Left cardiac atrium (tissue), 4 donors: ENCODE data around the gene RBM19. TPM values are rescaled to one million over a fixed set of nuclear protein-coding genes. Genes with fewer than 3 reads are reported as not detected.

Source experiments
- ATAC-seq, 2 donors: fragments of 200-7000 bp; cut with Tn5 transposase; one replicate each; pipeline ENCODE4 v1.9.1; 2020; ENCODE audit warnings: mild to moderate bottlenecking in 2 of 2, moderate library complexity in 2 of 2
- DNase-seq: peaks from one replicate; pipeline ENCODE4 v3.0.0-alpha.2; 2020
- intact Hi-C, 2 donors: fragments of 100-400 bp; cut with DNase I; formaldehyde crosslinking; loops; one replicate each; pipeline versions ENCODE4 v1.14.1 to v1.15.1; 2022 to 2023
- total RNA-seq, 2 donors: library from RNA; stranded (reverse); fragmentation: NEBNext Ultra II Directional; extraction: Animal tissue kit (Norgen Biotek cat#: 25700); gene quantifications; one replicate each; pipeline ENCODE4 v1.2.1, GENCODE V29; 2021
- donor health status: DM: no; HTN: yes; CAD: no.
- donor health status: DM: no; HTN: yes; CAD: no; lungs with severe emphysema.
- donor health status: DM: yes; HTN: yes; CAD: no.
- donor health status: Dilated cardiomyopathy.

RBM19 gene
- total RNA-seq, 2 donors from 2014 or later, result 18.1 to 18.8 TPM

DNA sequence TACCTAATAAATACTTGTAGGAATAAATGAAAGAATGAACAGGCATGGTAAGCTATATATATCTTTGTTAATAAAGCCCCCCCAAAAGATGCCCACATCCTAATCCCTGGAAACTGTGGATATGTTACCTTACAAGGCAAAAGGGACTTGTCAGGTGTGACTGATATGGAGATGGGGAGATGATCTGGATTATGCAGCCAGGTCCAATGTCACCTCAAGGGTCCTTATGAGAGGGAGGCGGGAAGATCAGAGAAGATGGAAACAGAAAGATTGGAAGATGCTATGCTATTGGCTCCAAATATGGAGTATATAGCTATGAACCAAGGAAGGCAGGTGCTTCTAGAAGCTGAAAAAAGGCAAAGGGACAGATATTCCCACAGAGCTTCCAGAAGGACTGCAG, 3.4 kb downstream of the RBM19 start:
- intact Hi-C loops, result loop anchor here in 1 of 2 donors (10.0 kb wide), 1 partner anchor 542 kb away; no protein-coding TSS in a partner anchor
- DNase-seq, result no peak
- ATAC-seq, result no peak

DNA sequence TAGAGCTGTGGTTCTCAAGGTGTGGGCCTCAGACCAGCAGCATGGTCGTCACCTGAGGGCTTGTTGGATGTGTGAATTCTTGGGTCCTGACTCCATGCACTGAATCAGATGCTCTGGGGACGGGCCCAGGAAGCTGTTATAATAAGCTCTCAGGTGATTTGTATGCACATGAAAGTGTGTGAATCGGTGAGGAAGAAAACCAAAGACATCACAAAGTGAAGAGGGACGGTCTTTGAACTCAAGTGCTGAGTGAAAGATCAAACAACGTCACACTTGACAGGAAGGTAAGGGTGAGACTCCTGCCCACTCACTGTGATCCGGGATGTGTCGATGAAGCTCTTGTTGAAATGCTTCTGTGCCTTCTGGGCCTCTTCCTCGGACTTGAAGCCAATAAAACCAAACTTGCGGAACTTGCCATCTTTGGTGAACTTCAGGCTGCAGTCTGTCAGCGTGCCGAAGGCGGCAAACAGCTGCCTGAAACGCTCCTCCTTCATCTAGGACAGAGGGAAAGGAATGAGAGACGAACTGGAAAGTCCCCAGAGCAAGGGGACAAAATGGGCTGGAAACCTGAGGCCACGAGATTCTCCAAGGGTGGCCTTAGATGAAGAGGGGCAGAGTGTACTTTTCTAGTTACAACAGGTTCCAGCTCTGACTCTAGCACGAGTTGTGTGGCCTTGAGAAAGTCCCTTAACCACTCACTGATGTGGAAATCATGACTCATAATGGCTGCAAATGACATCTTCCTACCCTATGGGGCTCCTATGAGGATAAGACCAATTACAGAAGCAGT, 4.0 kb downstream of the RBM19 start:
- ATAC-seq, result no peak
- no peak for DNase-seq
- intact Hi-C loops, result loop anchor here in 1 of 2 donors (10.0 kb wide), 1 partner anchor 543 kb away; no protein-coding TSS in a partner anchor

DNA sequence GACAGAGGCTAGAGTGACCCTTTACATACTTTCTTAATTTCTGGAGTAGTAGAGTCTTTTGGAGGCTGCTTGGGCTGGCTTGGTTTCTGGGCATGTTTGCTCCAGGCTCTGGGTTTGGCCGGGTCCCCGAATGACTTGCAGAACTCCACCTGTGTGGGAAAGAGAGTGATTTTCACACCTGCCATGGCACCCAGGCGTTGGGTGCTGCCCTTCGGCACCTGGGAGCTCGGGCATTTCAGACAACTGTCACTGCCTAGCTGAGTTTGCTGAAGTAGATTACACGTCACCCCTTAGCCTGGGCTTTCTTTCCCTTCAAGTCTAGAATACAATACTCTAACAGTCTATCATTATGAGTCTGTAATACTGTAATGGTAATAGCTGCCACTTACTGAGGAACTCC, 6.1 kb downstream of the RBM19 start:
- no peak for DNase-seq
- no peak for ATAC-seq
- intact Hi-C loops, result loop anchor here in 1 of 2 donors (10.0 kb wide), 1 partner anchor 545 kb away; no protein-coding TSS in a partner anchor

DNA sequence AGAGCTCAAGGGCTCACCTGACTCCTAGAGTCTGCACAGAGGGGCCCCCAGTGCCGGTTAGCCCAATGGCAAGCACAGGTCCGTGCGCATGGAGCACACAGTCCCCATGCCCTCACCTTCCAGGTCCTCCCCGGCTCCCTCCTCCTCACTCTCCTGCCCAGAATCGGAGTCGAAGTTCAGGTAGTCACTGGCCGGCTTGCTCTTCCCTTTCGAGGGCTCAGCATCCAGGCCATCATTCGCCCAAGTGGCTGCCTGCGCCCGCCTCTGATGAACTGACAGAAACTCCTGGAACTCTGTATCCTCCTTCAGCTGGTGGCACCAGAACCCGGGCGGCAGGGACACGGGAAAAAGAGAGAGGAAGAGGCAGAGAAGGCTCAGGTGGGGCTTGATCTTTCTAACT, 7.0 kb downstream of the RBM19 start:
- intact Hi-C loops, result no loop called here
- ATAC-seq (no peak), DNase-seq (no peak)

DNA sequence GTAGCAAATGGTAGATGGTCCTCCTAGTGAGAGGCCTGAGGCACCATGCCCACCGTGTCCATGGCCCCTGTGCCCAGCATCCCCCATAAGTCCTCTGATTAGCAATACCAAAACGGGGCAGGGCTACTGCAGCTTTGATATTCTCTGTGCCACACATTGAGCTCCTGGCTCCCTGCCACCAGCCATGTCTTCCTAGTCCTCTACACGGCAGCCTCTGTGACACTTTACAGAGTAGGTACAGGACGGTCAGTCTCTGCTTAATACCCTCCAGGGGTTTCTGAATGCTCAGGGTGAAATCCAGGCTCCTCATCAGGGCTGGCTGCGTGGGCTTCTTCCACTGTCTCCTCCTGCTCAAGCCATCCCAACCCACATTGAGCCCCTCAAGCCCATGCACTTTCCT, 8.0 kb downstream of the RBM19 start:
- ATAC-seq (no peak), DNase-seq (no peak)
- intact Hi-C loops, result no loop called here

DNA sequence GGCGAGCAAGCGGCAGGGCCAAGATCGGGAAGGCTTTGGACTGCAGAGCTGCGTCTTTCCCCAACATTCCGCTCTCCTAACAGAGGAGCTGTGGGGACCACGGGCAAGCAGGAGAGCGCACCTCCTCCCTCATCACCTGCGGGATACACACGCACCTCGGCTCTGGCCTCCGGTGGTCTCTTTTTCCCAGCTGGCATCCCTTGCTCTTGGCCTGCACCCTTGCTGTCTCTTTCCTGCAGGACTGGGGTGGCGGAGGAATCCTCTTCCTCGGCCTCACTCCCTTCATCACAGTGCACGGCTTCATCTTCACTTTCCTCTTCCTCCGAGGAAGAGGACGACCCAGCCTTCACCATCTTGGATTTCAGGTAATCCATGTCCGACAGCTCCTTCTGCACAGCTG, 8.5 kb downstream of the RBM19 start:
- DNase-seq (no peak), ATAC-seq (no peak)
- intact Hi-C loops, result no loop called here

DNA sequence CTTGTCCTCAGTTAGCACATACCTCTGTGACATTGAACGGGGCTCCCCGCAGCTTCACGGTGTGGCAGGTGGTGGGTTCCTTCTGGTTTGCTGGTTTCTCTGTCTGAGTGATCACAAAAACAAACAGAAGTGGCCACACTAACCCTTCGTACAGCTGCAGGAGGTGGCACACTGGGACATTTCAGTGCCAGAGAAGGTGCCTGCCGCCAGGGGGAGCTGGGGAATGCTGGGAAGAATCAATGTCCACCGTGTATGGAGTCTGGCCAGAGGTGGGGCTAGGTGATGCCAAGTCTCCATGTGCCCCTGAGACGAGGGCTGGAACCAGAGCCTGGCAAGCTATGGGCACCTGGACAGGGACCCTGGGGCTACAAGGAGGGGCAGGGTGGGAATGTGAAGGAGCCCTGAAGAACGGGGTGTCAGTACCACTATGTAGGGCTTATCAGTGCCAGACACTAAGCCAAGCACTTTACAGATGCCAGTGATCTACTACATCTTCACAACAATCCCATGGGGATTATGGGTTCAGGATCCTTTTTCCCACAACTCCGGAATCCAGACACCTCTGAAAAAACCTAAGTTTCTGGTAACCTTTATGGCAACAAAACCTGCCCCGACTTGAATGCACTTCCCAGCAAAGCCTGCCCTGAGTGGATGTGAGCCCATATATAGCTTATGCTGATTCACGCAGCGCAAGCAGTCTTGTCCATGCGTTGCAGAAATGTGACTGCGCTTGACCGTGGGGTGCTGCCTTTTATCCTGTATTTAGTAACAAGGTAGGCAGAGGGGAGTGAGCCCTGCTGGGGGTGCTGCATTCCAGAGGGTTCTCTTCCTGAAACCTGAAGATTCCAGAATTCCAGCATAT, 10.8 kb downstream of the RBM19 start:
- DNase-seq, result no peak
- intact Hi-C loops, result no loop called here
- no peak for ATAC-seq

DNA sequence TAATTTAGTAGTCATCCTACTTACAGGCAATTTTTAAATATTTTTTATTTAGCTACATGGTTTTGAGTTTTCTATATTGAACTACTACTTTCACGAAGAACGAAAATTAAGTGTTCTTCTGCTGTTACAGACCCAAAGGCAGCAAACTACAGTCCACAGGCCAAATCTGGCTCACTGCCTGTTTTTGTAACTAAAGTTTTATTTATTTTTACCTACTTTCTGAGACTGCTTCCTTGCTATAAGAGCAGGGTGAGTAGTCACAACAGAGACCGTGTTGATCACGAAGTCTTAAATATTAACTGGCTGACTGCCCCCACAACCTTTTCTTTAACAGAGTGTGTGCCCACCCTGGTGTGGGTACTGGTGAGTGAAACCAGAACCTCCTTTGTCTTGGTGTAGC, 11.6 kb downstream of the RBM19 start:
- ATAC-seq (no peak), DNase-seq (no peak)
- intact Hi-C loops, result no loop called here

DNA sequence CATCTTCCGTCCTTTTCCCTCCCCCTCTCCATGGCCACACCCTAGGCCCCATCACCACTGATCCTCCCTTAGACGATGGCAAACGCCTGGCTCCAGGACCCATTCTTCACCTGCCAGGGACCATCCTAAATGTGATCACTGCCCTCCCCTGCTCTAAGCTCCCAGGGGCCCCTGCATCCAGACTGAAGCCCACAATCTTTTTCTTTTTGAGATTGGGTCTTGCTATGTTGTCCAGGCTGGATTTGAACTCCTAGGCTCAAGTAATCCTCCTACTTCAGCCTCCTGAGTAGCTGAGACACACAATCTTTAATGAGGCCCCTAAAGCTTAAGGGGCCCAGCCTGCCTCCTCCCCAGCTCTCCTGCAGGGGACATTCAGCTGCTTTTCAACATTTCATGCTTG, 15.3 kb downstream of the RBM19 start:
- DNase-seq (no peak), ATAC-seq (no peak)
- intact Hi-C loops, result no loop called here

DNA sequence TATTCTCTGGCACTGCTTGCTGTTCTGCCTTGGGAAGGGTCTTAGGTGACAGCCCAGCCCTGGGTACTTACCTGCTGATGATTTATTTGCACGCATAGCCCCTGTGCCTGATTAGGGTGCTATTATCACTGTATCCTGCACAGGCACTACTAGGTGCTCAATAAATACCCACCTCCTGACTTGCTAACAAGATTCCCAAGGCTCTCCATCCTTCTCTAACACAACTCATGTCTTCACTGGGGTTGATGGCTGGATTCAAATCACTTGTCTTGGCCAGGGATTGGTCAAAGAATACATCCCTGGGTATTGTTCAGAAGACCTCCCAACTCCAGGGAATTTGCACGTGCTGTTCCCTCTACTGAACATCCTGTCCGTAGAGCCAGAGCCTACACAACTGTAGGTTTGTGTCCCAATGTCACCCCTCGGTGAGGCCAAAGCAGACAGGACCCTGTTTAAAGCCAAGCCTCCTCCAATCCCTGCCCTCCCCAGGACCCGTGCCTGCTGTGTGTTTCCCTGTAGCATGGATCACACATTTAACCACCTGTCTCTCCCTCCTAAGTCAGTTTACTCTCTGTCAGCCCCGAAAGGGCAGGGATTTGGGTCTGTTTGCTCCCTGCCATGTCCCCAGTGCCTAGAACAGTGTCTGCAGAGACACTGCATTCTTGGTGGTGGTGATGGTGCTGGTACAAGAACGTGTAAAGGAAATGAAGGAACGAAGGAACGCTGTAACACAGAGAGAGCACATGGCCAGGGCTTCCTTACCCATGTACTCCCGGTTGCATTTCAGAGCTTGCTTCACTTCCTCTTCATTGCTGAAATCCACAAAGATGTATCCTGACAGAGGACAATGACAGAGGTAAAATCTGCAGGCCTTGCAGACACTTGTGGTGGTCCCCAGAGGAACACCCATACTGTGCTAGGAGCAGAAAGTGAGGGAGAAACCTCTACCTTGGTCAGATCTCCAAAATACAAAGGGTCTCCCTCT, 16.5 kb downstream of the RBM19 start:
- no peak for ATAC-seq
- DNase-seq, result no peak
- intact Hi-C loops, result no loop called here

DNA sequence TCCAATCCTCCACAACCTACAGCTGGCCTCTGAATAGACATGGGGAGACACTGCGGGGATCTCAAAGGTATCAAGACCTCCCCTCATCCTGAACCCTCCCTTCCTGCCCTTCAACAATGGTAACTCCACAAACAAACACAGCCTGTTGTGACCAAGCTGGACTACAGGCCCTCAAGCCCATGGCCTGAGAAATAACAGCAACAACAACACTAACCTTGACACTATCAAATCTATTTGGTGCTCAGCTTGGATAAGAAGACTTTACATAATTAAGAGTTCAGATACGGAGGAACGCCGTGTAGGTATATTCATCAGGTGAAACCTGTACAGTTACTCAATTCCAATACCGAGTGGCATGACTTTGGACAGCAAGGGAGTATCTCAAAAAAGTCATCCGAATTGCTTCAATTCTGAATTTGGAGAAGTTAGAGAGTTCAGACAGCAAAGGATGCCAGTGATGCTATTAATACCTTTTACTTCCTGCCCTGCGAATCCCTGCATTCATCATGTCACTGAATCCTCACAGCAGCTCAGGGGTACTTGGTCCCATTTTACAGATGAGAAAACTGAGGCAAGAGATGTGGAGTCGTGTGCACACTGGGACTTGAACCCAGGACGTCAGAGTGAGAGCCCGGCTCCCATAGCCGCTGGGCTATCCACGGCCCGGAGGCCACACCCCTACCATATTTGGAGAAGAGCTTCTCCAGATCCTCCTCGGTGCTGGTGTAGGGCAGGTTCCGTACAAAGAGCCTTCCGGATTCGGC, 17.8 kb downstream of the RBM19 start:
- ATAC-seq, result no peak
- no peak for DNase-seq
- intact Hi-C loops, result no loop called here

DNA sequence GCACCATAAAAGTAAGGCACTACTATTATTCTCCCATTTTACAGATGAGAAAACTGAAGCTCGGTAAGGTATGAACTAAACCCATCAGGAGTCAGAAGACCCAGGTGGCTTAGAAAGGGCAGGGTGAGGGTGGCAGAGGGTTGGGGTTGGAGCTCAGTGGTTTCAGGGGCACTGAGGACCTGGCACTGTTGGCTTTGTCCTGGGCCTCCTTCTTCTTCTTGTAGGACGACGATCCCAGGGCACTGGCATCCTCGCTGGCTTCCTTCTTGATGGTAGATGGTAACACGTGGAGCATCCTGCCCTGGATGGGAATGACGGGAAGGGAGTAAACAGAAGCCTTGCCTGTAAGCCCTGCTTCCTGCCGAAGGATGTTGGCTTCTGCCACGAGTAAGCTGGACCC, 19.9 kb downstream of the RBM19 start:
- intact Hi-C loops, result no loop called here
- no peak for ATAC-seq
- DNase-seq, result no peak

DNA sequence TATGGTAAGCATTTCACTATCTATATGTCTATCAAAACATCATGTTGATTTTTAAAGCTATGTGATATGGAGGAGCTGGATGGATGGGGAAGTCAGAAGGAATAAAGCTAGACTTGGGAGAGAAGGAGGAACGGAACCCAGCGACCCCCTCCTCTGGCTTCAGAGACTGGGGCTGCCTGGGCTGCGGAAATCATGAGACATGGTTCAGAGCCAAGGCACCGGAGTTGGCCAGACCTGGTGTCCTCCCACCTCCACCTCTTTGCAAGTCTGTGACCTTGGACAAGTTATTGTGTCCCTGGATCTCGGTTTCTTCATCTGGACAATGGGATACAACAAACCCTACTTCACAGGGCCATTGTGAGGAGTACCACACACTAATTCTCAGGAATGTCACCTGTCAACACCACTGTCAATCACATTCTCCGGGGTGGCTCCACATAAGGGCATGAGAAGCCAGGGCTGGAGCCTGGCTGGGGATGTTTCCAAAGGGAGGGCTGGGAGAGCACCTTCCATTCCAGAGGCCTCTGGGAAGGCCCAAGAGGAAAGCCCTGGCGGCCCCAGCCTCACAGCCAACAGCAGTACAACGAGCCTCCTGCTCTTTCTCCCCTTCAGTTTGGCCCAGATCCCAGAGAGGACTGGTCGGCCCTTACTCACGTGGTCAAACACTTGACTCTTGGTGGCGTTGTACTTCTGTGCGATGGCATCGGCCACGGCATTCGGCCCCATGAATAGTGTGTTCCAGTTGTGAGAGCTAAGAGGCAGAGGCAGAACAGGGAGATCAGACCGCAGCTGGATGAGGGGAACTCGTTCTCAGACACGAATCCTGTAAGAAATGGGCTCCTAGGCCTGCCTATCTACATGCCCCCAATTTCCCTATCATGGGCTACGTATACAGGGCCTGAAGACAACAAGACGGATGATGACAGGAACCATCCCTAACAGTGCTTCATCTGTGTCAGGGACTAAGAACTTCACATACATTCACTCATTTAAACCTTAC, 20.7 kb downstream of the RBM19 start:
- intact Hi-C loops, result no loop called here
- no peak for DNase-seq
- ATAC-seq, result no peak

DNA sequence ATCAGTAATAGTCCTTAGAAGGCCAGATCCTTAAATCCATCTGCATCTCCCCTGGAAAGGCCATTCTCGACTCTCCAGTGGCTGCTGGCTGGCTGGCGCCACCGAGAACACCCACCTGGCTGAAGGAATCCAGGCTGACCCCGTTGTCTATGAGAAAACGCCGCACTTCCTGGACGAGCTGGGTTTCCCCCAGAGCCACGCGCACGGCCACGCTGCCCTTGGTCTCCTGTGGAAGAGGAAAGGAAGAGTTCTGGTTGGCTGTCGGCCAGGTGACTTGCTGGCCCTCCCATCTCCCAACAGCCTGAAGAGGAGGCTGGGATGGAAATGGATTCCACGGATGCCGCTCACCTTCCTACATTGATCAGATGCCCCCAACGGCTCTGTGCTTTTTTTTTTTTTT, 23.9 kb downstream of the RBM19 start:
- no peak for ATAC-seq
- intact Hi-C loops, result no loop called here
- no peak for DNase-seq

DNA sequence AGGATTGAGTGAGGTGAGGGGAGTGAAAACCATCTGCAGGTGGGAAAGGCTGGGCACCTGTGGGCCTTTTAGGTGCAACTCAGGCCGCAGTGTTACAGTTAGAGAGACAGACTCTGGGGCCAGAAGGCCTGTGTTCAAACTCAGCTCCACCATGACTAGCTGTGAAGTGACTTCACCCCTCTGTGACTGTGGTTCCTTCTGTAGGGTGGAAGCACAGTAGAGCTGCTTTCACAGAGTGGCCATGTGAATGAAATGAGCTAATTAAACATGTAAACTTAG, 25.0 kb downstream of the RBM19 start:
- ATAC-seq (no peak), DNase-seq (no peak)
- intact Hi-C loops, result no loop called here

DNA sequence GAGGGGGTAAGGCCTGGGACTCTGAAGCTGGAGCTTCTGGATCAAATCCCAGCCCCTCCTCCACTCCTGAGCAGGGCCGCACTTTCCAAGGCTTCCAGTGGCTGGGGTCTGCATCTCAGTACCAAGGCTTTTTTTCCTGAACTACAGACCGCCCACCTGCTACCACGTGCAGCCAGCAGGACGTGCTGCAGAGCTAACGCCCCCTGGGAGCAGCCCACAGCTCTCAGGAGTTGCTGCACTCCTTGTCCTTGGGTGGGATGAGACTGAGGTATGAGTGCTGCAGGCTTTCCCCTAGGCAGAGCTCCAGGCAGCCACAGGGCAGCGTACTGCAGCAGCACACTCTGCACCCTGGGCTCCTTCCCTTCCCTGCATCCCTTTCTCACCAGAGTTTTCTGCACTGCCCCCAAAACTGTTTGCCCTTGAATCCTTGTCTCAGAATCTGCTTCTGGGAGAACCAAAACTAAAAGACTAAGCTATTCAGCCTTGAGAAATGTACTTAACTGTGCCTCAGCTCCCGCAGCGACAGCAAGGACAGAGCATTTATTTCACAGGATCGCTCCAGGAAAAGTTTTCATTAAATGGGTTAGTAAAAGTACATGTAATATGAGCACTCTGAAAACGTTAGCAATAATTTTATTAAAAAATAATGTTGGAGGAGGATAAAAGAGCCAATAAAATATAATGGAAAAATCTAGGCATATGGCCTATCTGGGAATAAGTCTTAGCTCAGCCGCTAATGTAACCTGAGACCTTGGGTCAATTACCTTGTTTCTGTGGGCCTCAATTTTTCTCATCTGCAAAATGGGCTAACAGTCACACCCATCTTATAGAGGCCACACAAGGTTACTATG, 25.5 kb downstream of the RBM19 start:
- intact Hi-C loops, result no loop called here
- ATAC-seq (no peak), DNase-seq (no peak)

DNA sequence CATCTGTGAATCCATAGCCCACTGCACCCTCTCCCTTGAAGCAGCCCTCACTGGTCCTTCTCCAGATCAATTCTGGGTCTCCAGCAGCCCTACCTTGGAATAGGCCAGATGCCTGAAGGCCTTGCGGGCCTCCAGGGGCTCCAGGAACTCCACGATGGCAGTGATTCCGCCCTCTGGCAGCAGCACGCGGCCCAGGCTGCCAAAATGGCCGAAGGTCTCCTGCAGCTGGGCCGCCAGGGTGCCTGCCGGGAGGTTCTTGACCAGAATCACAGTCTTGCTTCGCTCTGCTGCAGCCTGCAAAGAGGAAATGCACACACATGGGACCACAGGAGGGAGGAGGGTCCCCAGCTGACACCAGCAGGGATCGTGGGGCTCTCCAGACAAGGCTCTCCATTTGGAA, 26.3 kb downstream of the RBM19 start:
- intact Hi-C loops, result no loop called here
- DNase-seq (no peak), ATAC-seq (no peak)
